HepG2 (cell line): ENCODE measurements around the gene POLR1G. TPM values are rescaled to one million over a fixed set of nuclear protein-coding genes. Genes with fewer than 3 reads are reported as not detected.

Source experiments
- DBP ChIP-seq: sonication (generic); formaldehyde crosslinking; IDR thresholded peaks from 2 replicates; pipeline ENCODE4 v1.4.0; 2020; ENCODE audit warnings: missing genetic modification reagents; ENCODE audit errors: not compliant biosample characterization
- GABPA ChIP-seq, 2 experiments: IDR thresholded peaks; 2 replicates each; pipeline ENCODE4 v1.6.1; 2011 to 2016; ENCODE audit warnings: low read depth in 2 of 2, low read length in 1 of 2, missing biosample characterization in 1 of 2, missing genetic modification characterization in 1 of 2
- GTF2F1 ChIP-seq: fragments of 150-350 bp; IDR thresholded peaks from 2 replicates; pipeline ENCODE4 v1.6.1; 2014; ENCODE audit warnings: low read length
- HCFC1 ChIP-seq: fragments of 150-350 bp; IDR thresholded peaks from 2 replicates; pipeline ENCODE4 v1.6.1; 2014; ENCODE audit warnings: low read depth, low read length
- HNRNPH1 ChIP-seq: fragments of 200-400 bp; formaldehyde crosslinking; optimal IDR thresholded peaks from 2 replicates; pipeline ENCODE3; 2017; ENCODE audit warnings: mild to moderate bottlenecking, low read depth, low read length
- KLF13 ChIP-seq: sonication (generic); formaldehyde crosslinking; IDR thresholded peaks from 2 replicates; pipeline ENCODE4 v1.4.0; 2020; ENCODE audit warnings: mild to moderate bottlenecking, missing genetic modification reagents
- MLLT10 ChIP-seq: sonication (generic); formaldehyde crosslinking; IDR thresholded peaks from 2 replicates; pipeline ENCODE4 v1.4.0; 2020; ENCODE audit warnings: missing genetic modification reagents
- SRF ChIP-seq: IDR thresholded peaks from 2 replicates; pipeline ENCODE4 v1.6.1; 2011; ENCODE audit warnings: mild to moderate bottlenecking, low read depth, low read length, moderate library complexity
- SRSF4 ChIP-seq: fragments of 200-400 bp; formaldehyde crosslinking; IDR thresholded peaks from one replicate; pipeline ENCODE4 v1.6.1; 2018; ENCODE audit warnings: mild to moderate bottlenecking, low read depth, low read length, moderate library complexity; ENCODE audit not compliant: poor library complexity, severe bottlenecking
- THAP11 ChIP-seq: IDR thresholded peaks from 2 replicates; pipeline ENCODE4 v1.6.1; 2016; ENCODE audit warnings: missing biosample characterization, missing genetic modification reagents
- ZNF143 ChIP-seq: sonication (generic); formaldehyde crosslinking; IDR thresholded peaks from 2 replicates; pipeline ENCODE4 v1.4.0; 2020; ENCODE audit warnings: missing genetic modification reagents
- ZNF256 ChIP-seq: sonication (generic); formaldehyde crosslinking; conservative IDR thresholded peaks from 2 replicates; pipeline ENCODE4 v1.4.0; 2020; ENCODE audit warnings: missing genetic modification reagents
- ZNF746 ChIP-seq: sonication (generic); formaldehyde crosslinking; IDR thresholded peaks from 2 replicates; pipeline ENCODE4 v1.8.0; 2022; ENCODE audit warnings: mild to moderate bottlenecking, missing genetic modification reagents
- polyA plus RNA-seq, 8 experiments: library from polyadenylated mRNA; depleted of rRNA in 3 of 8; stranded (reverse) in 7 of 8; unstranded in 1 of 8; fragments of >200 nt; fragmentation: Illumina TruSeq in 4 of 8; extraction: Trizol in 4 of 8; gene quantifications; 2 replicates each; pipeline versions ENCODE4 v1.2.1 to v1.2.3, GENCODE V29; 2011 to 2016; ENCODE audit warnings: low read depth in 4 of 8, missing spikeins in 1 of 8, mixed read lengths in 1 of 8; ENCODE audit not compliant: insufficient read depth in 1 of 8
- total RNA-seq, 5 experiments: library from RNA; depleted of rRNA; stranded (reverse); fragments of >200 nt; fragmentation: Illumina TruSeq; extraction: Trizol; gene quantifications; 2 replicates each; pipeline ENCODE4 v1.2.3, GENCODE V29; 2016; ENCODE audit warnings: low read depth in 1 of 5
- TF ChIP-seq, protein P1 (sequence below): IDR thresholded peaks from 2 replicates; pipeline ENCODE4 v1.6.1; 2016; ENCODE audit warnings: control low read depth

POLR1G gene
- total and polyA plus RNA-seq, 2 of the 13 experiments (the other 11 are each of a cell fraction or from before 2014, with no cell fraction given): 3.5 to 20.8 TPM

DNA sequence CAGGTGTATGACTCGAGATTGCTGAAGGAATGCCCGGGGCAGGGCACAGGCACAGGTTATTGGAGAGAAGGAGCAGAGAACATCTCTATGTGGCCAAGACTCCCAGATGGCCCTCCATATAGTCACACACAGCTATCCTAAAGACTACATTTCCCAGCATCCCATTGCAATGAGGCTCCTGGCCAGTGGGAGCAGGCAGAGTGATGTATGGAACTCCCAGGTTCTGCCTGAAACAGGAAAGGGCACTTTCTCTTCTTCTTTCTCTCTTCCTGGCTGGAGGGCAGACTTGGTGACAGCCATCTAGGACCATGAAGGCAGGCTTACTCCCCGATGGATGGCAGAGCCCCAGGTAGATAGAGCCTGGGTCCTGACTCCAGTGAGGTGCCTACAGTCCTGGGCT, 15.1 kb upstream of the POLR1G start (continued):
- no peak for TF ChIP-seq MLLT10
- no peak for TF ChIP-seq ZNF256
- TF ChIP-seq GABPA (IDR thresholded peaks at IDR 0.05; ENCODE audit: low read depth, low read length): no peak
- 0 out of 2 replicates have a peak, but pooled peaks have one; percentile 17 for TF ChIP-seq GABPA (CRISPR knock-in tag; IDR thresholded peaks at IDR 0.05; ENCODE audit: low read depth)
- TF ChIP-seq THAP11 (CRISPR knock-in tag): peak; percentile 96
- TF ChIP-seq ZNF143 (CRISPR knock-in tag): peak; percentile 87
- TF ChIP-seq HCFC1: peak; percentile 49; the same call in 1 of the 2 replicates
- TF ChIP-seq ZNF746 (CRISPR knock-in tag): no peak
- TF ChIP-seq, protein P1, sequence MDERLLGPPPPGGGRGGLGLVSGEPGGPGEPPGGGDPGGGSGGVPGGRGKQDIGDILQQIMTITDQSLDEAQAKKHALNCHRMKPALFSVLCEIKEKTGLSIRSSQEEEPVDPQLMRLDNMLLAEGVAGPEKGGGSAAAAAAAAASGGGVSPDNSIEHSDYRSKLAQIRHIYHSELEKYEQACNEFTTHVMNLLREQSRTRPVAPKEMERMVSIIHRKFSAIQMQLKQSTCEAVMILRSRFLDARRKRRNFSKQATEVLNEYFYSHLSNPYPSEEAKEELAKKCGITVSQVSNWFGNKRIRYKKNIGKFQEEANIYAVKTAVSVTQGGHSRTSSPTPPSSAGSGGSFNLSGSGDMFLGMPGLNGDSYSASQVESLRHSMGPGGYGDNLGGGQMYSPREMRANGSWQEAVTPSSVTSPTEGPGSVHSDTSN (CRISPR knock-in tag): no peak
- no peak for TF ChIP-seq GTF2F1
- no peak for TF ChIP-seq SRF
- no peak for TF ChIP-seq SRSF4
- no peak for TF ChIP-seq DBP (CRISPR knock-in tag)
- TF ChIP-seq KLF13: no peak
- no peak for TF ChIP-seq HNRNPH1
